Measurements from ENCODE around the gene SUPT3H.

Gene SUPT3H

GRCh38 chr6:45206793-45207492 lies 170.8 kb downstream of the SUPT3H start:
- TF ChIP-seq EP300 (IDR thresholded peaks at IDR 0.05; ENCODE audit: borderline replicate concordance): no peak
- TF ChIP-seq TAF1 (IDR thresholded peaks at IDR 0.05; ENCODE audit: low read depth): no peak
- no peak for TF ChIP-seq ZBTB7A (IDR thresholded peaks at IDR 0.05; ENCODE audit: low read depth)
- no peak for TF ChIP-seq FOXM1 (IDR thresholded peaks at IDR 0.05; ENCODE audit: borderline replicate concordance, low read depth)
- TF ChIP-seq CEBPB (IDR thresholded peaks at IDR 0.05): no peak
- no peak for TF ChIP-seq USF1 (IDR thresholded peaks at IDR 0.05)

- TF ChIP-seq TCF12 (IDR thresholded peaks at IDR 0.05; ENCODE audit: low read depth): no peak
- TF ChIP-seq ZBTB7A (IDR thresholded peaks at IDR 0.05; ENCODE audit: low read depth): no peak
- TF ChIP-seq TEAD4 (IDR thresholded peaks at IDR 0.05): no peak
- TF ChIP-seq CEBPB (IDR thresholded peaks at IDR 0.05): no peak
- no peak for TF ChIP-seq NFIC (IDR thresholded peaks at IDR 0.05)
- TF ChIP-seq RAD21 (IDR thresholded peaks at IDR 0.05; ENCODE audit: low read depth): no peak
- no peak for TF ChIP-seq REST (IDR thresholded peaks at IDR 0.05; ENCODE audit: low read depth)
- TF ChIP-seq CREB1 (IDR thresholded peaks at IDR 0.05; ENCODE audit: low read depth): no peak
- TF ChIP-seq EP300 (IDR thresholded peaks at IDR 0.05; ENCODE audit: borderline replicate concordance): no peak
- TF ChIP-seq USF1 (IDR thresholded peaks at IDR 0.05): no peak
- no peak for TF ChIP-seq YY1 (IDR thresholded peaks at IDR 0.05; ENCODE audit: low read depth)
- TF ChIP-seq FOXM1 (IDR thresholded peaks at IDR 0.05; ENCODE audit: borderline replicate concordance, low read depth): no peak
- TF ChIP-seq TAF1 (IDR thresholded peaks at IDR 0.05; ENCODE audit: low read depth): no peak
- no peak for TF ChIP-seq MAX (IDR thresholded peaks at IDR 0.05)
- TF ChIP-seq EGR1 (IDR thresholded peaks at IDR 0.05): no peak
These were observed 176.2 kb downstream of the SUPT3H start for GRCh38 chr6:45201484-45201883.

- TF ChIP-seq RAD21 (IDR thresholded peaks at IDR 0.05; ENCODE audit: low read depth) (no peak), EGR1 (IDR thresholded peaks at IDR 0.05) (no peak), EP300 (IDR thresholded peaks at IDR 0.05; ENCODE audit: borderline replicate concordance) (no peak), TEAD4 (IDR thresholded peaks at IDR 0.05) (no peak), USF1 (IDR thresholded peaks at IDR 0.05) (no peak), ZBTB7A (IDR thresholded peaks at IDR 0.05; ENCODE audit: low read depth) (no peak), CEBPB (IDR thresholded peaks at IDR 0.05) (no peak), TAF1 (IDR thresholded peaks at IDR 0.05; ENCODE audit: low read depth) (no peak), MAX (IDR thresholded peaks at IDR 0.05) (no peak), NFIC (IDR thresholded peaks at IDR 0.05) (no peak), CREB1 (IDR thresholded peaks at IDR 0.05; ENCODE audit: low read depth) (no peak), TCF12 (IDR thresholded peaks at IDR 0.05; ENCODE audit: low read depth) (no peak)
These were observed 177.2 kb downstream of the SUPT3H start for GRCh38 chr6:45200510-45200909.

- no peak for TF ChIP-seq NFIC (IDR thresholded peaks at IDR 0.05)
- no peak for TF ChIP-seq REST (IDR thresholded peaks at IDR 0.05; ENCODE audit: low read depth)
- no peak for TF ChIP-seq EGR1 (IDR thresholded peaks at IDR 0.05)
- no peak for TF ChIP-seq TCF12 (IDR thresholded peaks at IDR 0.05; ENCODE audit: low read depth)
- TF ChIP-seq EP300 (IDR thresholded peaks at IDR 0.05; ENCODE audit: borderline replicate concordance): no peak
- TF ChIP-seq FOXM1 (IDR thresholded peaks at IDR 0.05; ENCODE audit: borderline replicate concordance, low read depth): no peak
- TF ChIP-seq MAX (IDR thresholded peaks at IDR 0.05): no peak
- TF ChIP-seq CEBPB (IDR thresholded peaks at IDR 0.05): no peak
- TF ChIP-seq USF1 (IDR thresholded peaks at IDR 0.05): no peak
- no peak for TF ChIP-seq TAF1 (IDR thresholded peaks at IDR 0.05; ENCODE audit: low read depth)
- no peak for TF ChIP-seq RAD21 (IDR thresholded peaks at IDR 0.05; ENCODE audit: low read depth)
These were observed 178.2 kb downstream of the SUPT3H start for GRCh38 chr6:45199554-45199953.

GRCh38 chr6:45196121-45196520 lies 181.6 kb downstream of the SUPT3H start:
- TF ChIP-seq USF1 (IDR thresholded peaks at IDR 0.05): no peak
- TF ChIP-seq CREB1 (IDR thresholded peaks at IDR 0.05; ENCODE audit: low read depth): no peak
- no peak for TF ChIP-seq CEBPB (IDR thresholded peaks at IDR 0.05)
- no peak for TF ChIP-seq TCF12 (IDR thresholded peaks at IDR 0.05; ENCODE audit: low read depth)
- TF ChIP-seq ZBTB7A (IDR thresholded peaks at IDR 0.05; ENCODE audit: low read depth): no peak
- TF ChIP-seq NFIC (IDR thresholded peaks at IDR 0.05): no peak
- no peak for TF ChIP-seq TAF1 (IDR thresholded peaks at IDR 0.05; ENCODE audit: low read depth)
- no peak for TF ChIP-seq REST (IDR thresholded peaks at IDR 0.05; ENCODE audit: low read depth)
- TF ChIP-seq EGR1 (IDR thresholded peaks at IDR 0.05): no peak
- no peak for TF ChIP-seq MAX (IDR thresholded peaks at IDR 0.05)
